HG02973 (cell line): ENCODE data around the gene NAALAD2.
"Not testable (repeated sequence)": the region's sequence is repeated elsewhere in the genome, so short reads cannot be mapped to it uniquely, and the experiment has no call there.

Experiments used
- ATAC-seq: cut with Tn5 transposase; IDR thresholded peaks from one replicate; pipeline ENCODE4 v1.9.1; 2021; ENCODE audit warnings: moderate library complexity; ENCODE audit not compliant: unreplicated experiment

Gene NAALAD2

DNA sequence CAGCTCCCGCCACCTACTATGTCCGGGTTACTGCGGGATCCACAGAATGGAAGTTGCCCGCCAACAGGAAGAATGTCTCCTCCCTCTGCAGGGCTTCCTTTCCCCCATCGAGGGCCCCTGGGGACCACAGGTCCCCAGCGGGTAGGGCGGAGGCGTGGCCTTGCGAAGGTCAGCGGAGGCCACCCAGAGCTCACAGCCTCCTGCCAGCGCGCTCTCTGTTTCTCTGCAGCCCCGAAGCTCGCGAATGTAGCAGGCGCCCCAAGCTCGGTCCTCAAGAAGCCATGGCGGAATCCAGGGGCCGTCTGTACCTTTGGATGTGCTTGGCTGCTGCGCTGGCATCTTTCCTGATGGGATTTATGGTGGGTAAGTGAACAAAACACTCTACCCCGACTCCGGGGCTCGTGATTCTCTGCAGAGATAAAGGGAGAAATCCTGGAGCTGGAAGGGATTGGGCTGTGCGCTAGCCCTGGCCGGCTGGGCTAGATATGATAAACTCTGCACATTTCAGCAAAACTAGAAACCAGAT is at the start of gene NAALAD2:
Gene NAALAD2 (plus strand): TSS at position 186 of the 526 bp plus-strand sequence. CDS start 96 bp downstream, at position 282.
- ATAC-seq = no peak

DNA sequence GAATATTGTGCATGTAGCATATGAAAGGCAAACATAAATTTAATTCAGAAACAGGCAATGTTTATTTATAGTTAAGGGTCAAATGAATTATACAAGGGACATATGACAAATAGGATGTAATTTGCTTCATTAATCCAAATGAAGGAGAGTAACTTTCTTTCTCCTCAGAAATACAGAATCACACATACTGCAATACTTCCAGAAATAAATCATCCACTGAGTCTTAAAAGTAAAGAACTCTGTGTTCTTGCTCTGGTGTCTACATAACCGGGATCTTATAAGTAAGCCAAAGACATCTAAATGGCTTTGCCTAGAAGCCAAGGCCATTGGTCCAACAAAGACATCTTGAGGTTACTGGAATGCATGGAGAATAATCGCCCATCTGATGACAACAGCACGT is 48.8 kb upstream of the NAALAD2 start, which contains the start of gene UBTFL1:
Gene UBTFL1 (plus strand): TSS at position 301 of the 400 bp plus-strand sequence. CDS start 0 bp downstream, at position 301.
- ATAC-seq = not testable (repeated sequence)

DNA sequence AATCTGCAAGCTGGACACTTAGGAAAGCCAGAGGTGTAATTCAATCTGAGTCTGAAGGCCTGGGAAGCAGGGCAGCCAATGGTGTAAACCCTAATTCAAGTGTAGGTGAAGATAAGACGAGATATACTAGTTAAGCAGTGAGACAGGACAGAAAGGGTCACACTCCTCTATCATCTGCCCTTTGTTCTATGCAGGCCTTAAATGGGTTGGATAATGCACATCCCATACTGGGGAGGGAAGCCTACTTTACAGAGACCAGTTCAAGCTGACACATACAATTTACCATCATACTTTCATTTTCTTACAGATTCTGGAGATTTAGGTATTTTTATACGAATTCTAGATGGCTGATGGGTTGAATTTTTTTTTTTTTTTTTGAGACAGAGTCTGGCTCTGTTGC is 45.7 kb upstream of the NAALAD2 start:
- not testable (repeated sequence) for ATAC-seq

DNA sequence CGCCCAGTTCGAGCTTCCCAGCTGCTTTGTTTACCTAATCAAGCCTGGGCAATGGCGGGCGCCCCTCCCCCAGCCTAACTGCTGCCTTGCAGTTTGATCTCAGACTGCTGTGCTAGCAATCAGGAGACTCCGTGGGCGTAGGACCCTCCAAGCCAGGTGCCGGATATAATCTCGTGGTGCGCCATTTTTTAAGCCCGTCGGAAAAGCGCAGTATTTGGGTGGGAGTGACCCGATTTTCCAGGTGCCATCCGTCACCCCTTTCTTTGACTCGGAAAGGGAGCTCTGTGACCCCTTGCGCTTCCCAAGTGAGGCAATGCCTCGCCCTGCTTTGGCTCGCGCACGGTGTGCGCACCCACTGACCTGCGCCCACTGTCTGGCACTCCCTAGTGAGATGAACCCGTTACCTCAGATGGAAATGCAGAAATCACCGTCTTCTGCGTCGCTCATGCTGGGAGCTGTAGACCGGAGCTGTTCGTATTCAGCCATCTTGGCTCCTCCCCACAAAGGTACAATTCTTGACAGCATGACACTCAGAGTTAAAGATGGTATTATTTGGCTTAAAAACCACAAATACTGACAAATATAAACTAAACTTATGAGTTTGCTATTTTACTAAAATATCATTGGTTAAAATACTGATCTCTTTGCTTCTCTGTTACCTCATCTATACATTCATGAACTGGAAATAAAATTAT is 39.1 kb upstream of the NAALAD2 start:
- ATAC-seq = not testable (repeated sequence)

DNA sequence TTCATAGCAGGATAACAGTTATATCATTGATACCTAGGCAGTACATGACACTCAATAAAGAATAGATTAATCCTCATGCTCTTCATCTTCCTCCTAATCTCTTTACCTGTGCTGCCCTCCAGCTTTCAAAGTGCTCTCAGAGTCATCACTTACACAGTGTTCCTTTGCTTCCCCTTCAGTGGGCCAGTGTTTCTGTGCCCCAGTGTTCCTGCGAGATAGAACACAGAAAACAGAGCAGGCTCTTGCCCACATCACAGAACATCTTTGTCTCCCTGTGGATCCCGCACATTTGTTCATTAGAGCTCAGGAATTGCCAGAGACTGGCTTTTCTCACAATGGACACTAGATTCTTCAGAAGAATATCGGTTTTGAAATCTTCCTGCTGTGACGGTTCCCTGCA is 36.2 kb upstream of the NAALAD2 start:
- ATAC-seq = not testable (repeated sequence)

DNA sequence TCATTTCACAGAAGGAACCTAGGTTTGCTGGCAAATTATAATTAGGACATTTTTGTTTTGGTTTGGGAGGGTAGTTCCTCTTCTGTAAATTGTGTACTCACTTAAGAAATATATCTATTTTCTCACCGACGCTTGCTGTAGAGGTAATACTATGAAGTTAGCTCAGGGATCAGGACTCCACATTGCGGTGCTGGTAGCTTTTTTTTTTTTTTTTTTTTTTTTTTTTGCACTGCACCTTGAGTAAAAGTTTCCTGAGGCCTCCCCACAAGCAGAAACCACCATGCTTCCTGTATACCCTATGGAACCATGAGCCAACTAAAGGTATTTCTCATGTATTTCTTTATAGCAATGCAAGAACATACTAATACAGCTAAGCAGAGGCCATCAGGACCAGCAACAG is 34.0 kb upstream of the NAALAD2 start:
- no peak for ATAC-seq

DNA sequence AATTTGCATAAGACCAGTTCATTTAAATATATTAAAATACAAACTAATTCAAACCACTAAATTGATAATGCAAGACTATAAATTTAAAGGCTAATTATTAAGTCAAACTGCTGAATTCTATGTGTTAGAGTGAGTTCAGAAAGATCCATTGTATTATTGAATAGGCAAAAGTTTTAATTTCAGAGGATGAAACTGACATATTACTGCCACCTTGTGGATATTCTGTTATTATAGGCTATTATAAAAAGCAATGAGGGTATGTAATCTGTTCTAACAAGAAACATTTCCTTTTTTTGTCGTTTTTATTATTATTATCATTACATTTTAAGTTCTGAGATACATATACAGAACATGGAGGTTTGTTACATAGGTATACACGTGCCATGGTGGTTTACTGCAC is 20.9 kb upstream of the NAALAD2 start:
- ATAC-seq = no peak

DNA sequence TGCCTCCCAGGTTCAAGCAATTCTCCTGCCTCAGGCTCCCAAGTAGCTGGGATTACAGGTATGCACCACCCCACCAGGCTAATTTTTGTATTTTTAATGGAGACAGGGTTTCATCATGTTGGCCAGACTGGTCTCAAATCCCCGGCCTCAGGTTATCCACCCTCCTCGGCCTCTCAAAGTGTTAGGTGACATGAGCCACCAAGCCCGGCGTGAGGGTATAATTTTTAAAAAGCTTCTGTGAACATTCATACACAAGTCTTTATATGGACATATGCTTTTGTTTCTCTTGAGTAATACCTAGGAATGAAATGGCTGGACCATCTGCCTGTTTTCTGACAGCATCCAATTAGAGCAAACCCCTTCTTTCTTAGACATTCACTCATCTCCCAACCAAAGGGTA is 14.3 kb upstream of the NAALAD2 start:
- ATAC-seq = no peak

DNA sequence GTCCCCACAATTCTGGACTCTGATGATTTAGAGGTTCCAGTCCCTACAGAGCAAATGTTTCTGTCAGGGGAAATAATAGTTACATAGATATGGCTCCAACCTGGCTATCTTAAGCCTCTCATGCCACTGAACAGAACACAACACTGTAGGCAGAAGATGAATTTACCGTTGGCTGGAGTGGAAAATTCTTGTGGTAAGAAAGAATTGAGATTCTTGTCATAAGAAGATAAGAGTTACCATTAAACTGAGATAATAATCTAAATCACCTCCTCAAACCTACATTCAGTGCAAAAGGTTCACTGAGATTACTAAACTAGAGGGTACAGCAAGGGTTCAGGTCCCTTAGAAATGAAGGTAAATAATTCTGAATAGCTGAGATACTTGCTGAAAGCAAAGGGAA is 10.1 kb upstream of the NAALAD2 start:
- no peak for ATAC-seq

DNA sequence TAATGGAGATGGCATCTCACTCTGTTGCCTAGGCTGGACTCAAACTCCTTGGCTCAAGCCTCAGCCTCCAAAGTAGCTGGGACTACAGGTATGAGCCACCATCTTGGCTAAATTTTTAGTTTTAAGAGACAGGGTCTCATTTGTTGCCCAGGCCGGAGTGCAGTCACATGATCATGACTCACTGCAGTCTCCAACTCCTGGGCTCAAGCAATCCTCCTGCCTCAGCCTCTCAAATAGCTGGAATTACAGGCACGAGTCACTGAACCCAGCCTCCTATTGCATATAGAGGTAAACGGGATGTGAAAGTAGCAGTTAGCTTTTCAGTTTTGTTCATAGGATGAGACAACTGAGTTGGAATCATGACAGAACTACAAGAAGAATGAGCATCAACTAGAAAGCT is 9.5 kb upstream of the NAALAD2 start:
- ATAC-seq = no peak

DNA sequence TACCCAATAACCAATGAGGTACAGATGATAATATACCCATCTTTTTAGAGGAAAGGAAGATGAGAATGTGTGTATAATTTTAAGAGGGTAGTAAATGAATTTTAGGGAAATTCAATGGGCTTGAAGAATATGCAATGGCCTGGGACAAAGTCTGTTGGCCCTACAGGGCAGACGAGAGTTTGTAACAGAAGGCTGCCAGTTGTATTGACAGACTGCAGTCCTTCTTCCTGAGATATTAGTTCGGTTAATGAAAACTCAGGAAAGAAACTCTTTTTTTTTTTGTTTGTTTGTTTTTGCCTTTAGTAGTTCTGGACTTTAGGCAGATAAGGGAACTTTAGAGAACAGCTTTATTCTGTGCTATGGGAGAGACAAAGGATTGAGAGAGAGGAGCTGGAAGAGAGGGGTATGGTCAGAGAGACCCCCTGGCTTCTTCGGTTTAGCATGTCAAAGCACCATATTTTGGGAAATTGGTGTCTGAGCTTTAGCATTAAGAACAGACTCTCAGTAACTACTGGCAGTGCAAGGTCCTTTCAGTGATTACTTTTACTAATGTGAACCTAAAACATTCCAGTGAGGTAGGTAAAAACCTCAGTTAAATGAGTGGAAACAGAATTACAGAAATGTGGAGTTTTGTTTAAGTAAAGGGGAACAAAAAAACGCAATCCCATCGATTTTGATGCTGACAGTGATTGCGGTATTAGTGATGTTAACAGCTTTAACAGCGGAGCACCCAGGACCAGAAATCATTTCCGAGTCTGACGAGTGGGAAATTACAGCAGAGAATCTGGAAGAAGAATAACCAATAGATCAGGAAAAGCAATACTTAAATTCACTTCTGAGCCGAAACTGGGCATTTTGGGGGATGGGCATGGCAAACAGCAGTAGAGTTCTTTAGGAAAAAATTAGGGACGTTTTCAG is 644 bp upstream of the NAALAD2 start:
- ATAC-seq = no peak

DNA sequence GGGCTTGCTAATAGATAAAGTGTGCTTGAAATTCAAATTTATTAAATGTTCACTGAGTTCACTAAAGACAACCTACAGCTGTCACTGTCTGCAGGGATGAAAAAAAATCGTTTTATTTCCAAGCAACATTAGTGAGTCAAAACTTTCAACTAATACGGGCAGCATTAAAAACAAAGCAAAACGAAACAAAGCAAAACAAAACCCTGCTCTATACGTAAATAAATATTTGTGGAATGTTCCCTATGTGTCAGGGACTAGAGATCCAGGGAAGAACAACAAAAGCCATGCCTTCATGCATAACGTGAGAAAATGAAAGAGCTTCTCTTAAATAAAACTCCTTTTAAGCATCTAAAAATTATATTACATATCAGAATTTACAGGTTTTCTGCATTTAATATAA is 553 bp downstream of the NAALAD2 start:
- ATAC-seq = no peak

DNA sequence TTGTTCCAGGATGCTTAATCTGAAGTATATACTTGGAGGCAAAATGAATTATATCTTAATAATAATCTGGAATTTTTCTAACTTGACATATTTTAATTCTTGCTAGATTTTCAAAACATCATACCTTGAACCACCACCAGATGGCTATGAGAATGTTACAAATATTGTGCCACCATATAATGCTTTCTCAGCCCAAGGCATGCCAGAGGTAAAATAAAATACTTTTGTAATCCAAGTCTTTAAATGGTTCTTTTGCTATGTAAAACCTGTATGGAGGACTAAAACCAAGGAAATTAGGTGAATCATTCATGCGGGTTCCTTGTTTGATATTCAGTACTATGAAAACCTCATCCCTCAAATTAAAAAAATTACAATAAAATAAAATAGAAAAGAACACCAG is 14.4 kb downstream of the NAALAD2 start:
- no peak for ATAC-seq

DNA sequence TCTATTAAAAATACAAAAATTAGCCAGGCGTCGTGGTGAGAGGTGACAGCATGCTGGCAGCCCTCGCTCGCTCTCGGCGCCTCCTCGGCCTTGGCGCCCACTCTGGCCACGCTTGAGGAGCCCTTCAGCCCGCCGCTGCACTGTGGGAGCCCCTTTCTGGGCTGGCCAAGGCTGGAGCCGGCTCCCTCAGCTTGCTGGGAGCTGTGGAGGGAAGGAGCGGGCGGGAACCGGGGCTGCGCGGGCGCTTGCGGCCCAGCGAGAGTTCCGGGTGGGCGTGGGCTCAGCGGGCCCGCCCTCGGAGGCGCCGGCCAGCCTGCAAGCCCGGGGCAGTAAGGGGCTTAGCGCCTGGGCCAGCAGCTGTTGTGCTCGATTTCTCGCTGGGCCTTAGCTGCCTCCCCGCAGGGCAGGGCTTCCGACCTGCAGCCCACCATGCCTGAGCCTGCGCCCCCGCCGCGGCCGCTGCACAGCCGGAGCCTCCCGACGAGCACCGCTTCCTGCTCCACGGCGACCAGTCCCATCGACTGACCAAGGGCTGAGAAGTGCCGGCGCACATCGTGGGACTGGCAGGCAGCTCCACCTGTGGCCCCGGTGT is 32.6 kb downstream of the NAALAD2 start:
- not testable (repeated sequence) for ATAC-seq

DNA sequence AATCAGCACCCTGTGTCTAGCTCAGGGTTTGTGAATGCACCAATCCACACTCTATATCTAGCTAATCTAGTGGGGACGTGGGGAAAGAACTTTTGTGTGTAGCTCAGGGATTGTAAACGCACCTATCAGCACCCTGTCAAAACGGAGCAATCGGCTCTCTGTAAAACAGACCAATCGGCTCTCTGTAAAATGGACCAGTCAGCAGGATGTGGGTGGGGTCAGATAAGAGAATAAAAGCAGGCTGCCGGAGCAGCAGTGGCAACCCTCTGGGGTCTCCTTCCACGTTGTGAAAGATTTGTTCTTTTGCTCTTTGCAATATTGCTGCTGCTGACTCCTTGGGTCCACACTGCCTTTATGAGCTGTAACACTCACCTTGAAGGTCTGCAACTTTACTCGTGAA is 33.2 kb downstream of the NAALAD2 start:
- ATAC-seq = not testable (repeated sequence)

DNA sequence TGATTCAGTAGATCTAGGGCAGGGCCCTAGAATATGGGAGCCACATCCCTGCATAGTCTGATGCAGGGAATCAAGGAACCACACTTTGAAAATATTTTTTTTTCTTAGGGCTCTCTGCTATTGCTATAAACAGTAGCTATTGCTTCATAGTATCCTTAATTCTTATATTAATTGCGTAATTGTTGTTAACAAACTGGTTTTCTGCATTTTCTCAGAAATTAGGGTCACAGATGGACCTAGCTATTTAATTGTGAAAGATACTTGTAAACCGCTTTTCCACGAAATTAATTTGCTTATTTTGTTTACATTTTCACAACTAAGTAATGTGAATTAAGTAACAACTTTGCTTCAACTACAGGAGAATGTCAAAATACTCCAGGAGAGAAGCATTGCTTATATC is 34.1 kb downstream of the NAALAD2 start:
- no peak for ATAC-seq

DNA sequence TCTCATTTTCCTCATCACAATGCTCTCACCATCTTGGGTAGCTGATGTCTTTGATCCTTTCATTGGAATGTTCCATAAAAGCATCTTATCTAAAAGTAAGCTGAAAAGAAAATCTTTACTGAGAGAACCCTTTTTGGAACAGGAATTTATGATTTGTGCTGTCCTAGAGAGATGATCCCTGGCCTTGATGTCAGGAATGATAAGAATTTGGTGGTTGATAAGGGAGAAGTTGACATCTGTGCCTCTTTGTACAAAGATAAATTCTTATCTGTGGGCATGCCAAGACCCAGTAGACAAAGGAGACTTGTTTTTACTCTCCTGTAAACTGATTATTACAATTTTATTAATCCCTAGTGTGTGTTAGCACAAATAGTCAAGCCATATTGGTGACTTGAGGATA is 36.9 kb downstream of the NAALAD2 start:
- no peak for ATAC-seq

DNA sequence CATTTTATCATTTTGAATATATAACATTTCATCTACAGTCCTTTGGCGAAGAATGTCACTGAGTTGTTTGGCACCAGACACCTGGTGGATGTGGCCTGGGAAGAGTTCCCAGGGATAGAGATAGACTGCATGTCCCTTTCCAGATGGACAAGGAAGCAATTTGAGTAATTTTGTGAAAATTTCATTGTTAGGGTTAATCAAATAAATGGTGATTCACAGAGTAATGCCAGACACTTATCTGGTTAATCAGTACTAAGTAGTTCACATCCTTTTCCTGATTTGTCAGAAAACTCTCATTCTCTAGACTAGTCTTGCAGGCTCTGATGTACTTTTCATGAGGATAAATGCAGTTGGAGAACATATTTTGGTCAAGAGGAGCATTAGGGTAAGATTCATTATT is 41.6 kb downstream of the NAALAD2 start:
- ATAC-seq = no peak

DNA sequence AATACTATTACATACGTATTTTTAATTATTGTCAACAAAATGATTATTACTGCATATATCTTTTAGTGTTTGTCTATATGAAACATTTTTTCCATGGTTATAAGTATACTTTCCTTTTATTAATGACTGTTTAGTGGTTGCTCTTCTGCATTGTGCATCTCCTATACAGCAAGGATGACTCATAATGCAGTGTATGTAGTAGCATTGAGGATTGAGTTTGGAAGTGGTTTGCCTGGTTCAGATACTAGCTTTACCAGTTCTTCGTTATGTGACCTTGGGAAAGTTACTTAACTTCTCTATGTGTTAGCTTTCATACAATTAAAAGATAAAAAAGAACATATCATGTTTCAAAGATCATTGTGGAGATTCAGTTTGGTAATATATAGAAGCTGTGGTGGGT is 44.3 kb downstream of the NAALAD2 start:
- ATAC-seq = no peak

DNA sequence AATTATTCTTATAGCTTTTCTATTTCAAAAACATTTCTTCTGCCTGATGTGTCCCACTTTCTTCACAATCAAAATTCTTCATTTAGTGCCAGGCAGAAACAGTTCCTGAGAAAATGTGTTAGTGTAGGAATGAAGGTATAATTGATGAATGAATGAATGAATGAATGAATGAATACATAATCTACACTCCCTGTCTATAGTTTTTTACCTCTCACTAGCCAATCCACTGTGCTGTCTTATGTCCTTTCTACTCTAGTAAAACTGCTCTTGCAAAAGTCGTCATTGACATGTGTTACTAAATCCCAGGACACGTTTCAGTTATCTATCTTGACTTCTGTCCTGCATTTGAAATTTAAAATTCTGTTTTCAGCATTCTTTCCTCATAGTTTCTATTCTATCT is 45.5 kb downstream of the NAALAD2 start:
- ATAC-seq = no peak

DNA sequence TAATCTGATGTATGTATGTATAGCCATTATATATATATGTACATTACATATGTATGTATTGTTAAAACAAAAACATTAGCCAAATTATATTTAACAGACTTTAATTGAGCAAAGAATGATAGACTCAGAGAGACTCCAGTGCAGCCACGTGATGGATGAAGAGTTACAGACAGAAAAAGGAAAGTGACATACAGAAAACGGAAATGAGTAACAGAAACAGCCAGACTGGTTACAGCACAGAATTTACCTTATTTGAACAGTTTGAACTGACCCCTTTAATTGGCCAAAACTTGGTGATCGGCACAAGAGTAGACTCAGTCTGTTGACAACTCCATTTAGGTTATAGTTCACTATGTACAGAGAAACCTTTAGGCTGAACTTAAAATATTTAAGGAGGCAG is 53.4 kb downstream of the NAALAD2 start:
- no peak for ATAC-seq
